OCI-LY7 (cell line): Measurements from ENCODE around the gene DIPK1B. TPM values are rescaled to one million over a fixed set of nuclear protein-coding genes. Genes with fewer than 3 reads are reported as not detected.

Experiments
- BruUV-seq: library from RNA; stranded (reverse); fragments of 400-500 nt; replicated peaks from 2 replicates; lab custom pipeline; 2021; lab: Mats Ljungman, UMichigan
- CTCF ChIA-PET: fragments of 300-600 bp; sonication (Branson Sonifier 250); formaldehyde crosslinking; loops from one replicate; lab custom pipeline; 2022; ENCODE audit warnings: antibody characterized with exemption; ENCODE audit not compliant: unreplicated experiment; lab: Charles Lee
- POLR2A ChIA-PET: fragments of 300-600 bp; sonication (Branson Sonifier 250); formaldehyde crosslinking; loops from one replicate; lab custom pipeline; 2022; ENCODE audit warnings: antibody characterized with exemption; lab: Charles Lee
- DNase-seq: peaks from one replicate; pipeline ENCODE4 v3.0.0-alpha.2; 2015; ENCODE audit warnings: low spot score
- H2AFZ ChIP-seq: fragments of 200-600 bp; sonication (generic), shearing (Covaris generic); 2 replicates; pipeline ENCODE4 v1.6.1; 2014; ENCODE audit warnings: mild to moderate bottlenecking, antibody characterized with exemption, low read length, moderate library complexity
- H3K27ac ChIP-seq: fragments of 200-600 bp; sonication (generic); 2 replicates; pipeline ENCODE4 v1.5.1; 2014; ENCODE audit warnings: mixed run types, low read depth, mild to moderate bottlenecking, moderate library complexity, low read length, inconsistent platforms; ENCODE audit not compliant: poor library complexity, severe bottlenecking
- H3K36me3 ChIP-seq: fragments of 200-600 bp; sonication (generic); 2 replicates; pipeline ENCODE4 v1.6.1; 2014; ENCODE audit warnings: mild to moderate bottlenecking, antibody characterized with exemption, low read length, moderate library complexity, mixed read lengths; ENCODE audit not compliant: insufficient read depth
- H3K4me1 ChIP-seq: fragments of 200-600 bp; sonication (generic); 2 replicates; pipeline ENCODE4 v1.5.1; 2014; ENCODE audit warnings: mild to moderate bottlenecking, low read length; ENCODE audit not compliant: insufficient read depth, poor library complexity, severe bottlenecking
- H3K4me2 ChIP-seq: fragments of 200-600 bp; sonication (generic); 2 replicates; pipeline ENCODE4 v1.6.1; 2014; ENCODE audit warnings: mild to moderate bottlenecking, low read length
- H3K4me3 ChIP-seq: fragments of 200-600 bp; sonication (generic); 2 replicates; pipeline ENCODE4 v1.5.1; 2014; ENCODE audit warnings: mild to moderate bottlenecking, low read depth, low read length; ENCODE audit not compliant: poor library complexity, severe bottlenecking
- H3K79me2 ChIP-seq: fragments of 200-600 bp; sonication (generic); 2 replicates; pipeline ENCODE4 v1.6.1; 2016; ENCODE audit warnings: low read depth, mild to moderate bottlenecking, low read length, moderate library complexity, mixed read lengths; ENCODE audit not compliant: insufficient read depth
- H3K9me2 ChIP-seq: fragments of 200-600 bp; sonication (generic); 2 replicates; pipeline ENCODE4 v1.6.1; 2016; ENCODE audit warnings: mild to moderate bottlenecking, low read length, mixed read lengths; ENCODE audit not compliant: insufficient read depth
- H3K9me3 ChIP-seq: fragments of 200-600 bp; sonication (generic); 2 replicates; pipeline ENCODE4 v1.6.1; 2014; ENCODE audit warnings: mild to moderate bottlenecking, mixed run types, low read length, mixed read lengths
- H4K20me1 ChIP-seq: fragments of 200-600 bp; sonication (generic); 2 replicates; pipeline ENCODE4 v1.6.1; 2014; ENCODE audit warnings: mild to moderate bottlenecking, antibody characterized with exemption, low read length, moderate library complexity, mixed read lengths; ENCODE audit not compliant: insufficient read depth
- CTCF ChIP-seq: fragments of 200-600 bp; sonication (generic); conservative IDR thresholded peaks from 2 replicates; pipeline ENCODE4 v1.5.1; 2014; ENCODE audit warnings: mild to moderate bottlenecking, antibody characterized with exemption, low read length, moderate library complexity, mixed read lengths
- EZH2phosphoT487 ChIP-seq: fragments of 200-600 bp; sonication (generic); IDR thresholded peaks from 2 replicates; pipeline ENCODE4 v1.6.1; 2018; ENCODE audit warnings: low read depth, borderline replicate concordance, mild to moderate bottlenecking, mixed run types, antibody characterized with exemption, low read length, moderate library complexity, mixed read lengths
- intact Hi-C: fragments of 100-400 bp; cut with micrococcal nuclease; formaldehyde crosslinking; loops from one replicate; pipeline ENCODE4 v1.10.0; 2022; ENCODE audit not compliant: unreplicated experiment
- total RNA-seq, 2 experiments: library from RNA; depleted of rRNA in 1 of 2; stranded (reverse); fragments of >200 nt in 1 of 2; shearing (Covaris generic) in 1 of 2; gene quantifications; 2 replicates each; pipeline ENCODE4 v1.2.3, GENCODE V29; 2014 to 2022

Gene DIPK1B
- total RNA-seq, 2 experiments from 2014 or later, result 0.30 to 13.3 TPM

GRCh38 chr9:136756134-136756438, 43.7 kb downstream of the DIPK1B start:
- H3K4me3 ChIP-seq, result no peak overlapping the region
- DNase-seq, result no peak
- no peaks in the 10 kb centered on the region for H3K4me1 ChIP-seq
- intact Hi-C loops, result no loop called here
- no peak overlapping the region for H3K27ac ChIP-seq
- no peaks in the 10 kb centered on the region for H3K9me2 ChIP-seq
- CTCF ChIA-PET, result no interaction called here
- no peak for TF ChIP-seq CTCF
- no peak for TF ChIP-seq EZH2phosphoT487
- no peaks in the 10 kb centered on the region for H4K20me1 ChIP-seq
- POLR2A ChIA-PET, result no interaction called here
- H3K9me3 ChIP-seq, result peaks cover 17% of the 10 kb centered on the region
- H3K79me2 ChIP-seq, result no peaks in the 10 kb centered on the region
- no peak overlapping the region for H3K4me2 ChIP-seq
- no peak overlapping the region for H2AFZ ChIP-seq
- H3K36me3 ChIP-seq, result no peaks in the 10 kb centered on the region
- BruUV-seq, result no TSS peak

- no peak overlapping the region for H3K4me2 ChIP-seq
- no peak overlapping the region for H2AFZ ChIP-seq
- TF ChIP-seq EZH2phosphoT487 (no peak), CTCF (no peak)
- H3K36me3 ChIP-seq, result no peaks in the 10 kb centered on the region
- CTCF ChIA-PET, result no interaction called here
- POLR2A ChIA-PET, result no interaction called here
- no peaks in the 10 kb centered on the region for H3K4me1 ChIP-seq
- H4K20me1 ChIP-seq, result no peaks in the 10 kb centered on the region
- no peak overlapping the region for H3K4me3 ChIP-seq
- no peak overlapping the region for H3K27ac ChIP-seq
- BruUV-seq, result no TSS peak
- no peaks in the 10 kb centered on the region for H3K79me2 ChIP-seq
- H3K9me2 ChIP-seq, result no peaks in the 10 kb centered on the region
- intact Hi-C loops, result no loop called here
- H3K9me3 ChIP-seq, result peaks cover 10% of the 10 kb centered on the region; the same call in 1 of the 2 replicates
- no peak for DNase-seq
Observed at GRCh38 chr9:136756836-136757235, 44.5 kb downstream of the DIPK1B start.

GRCh38 chr9:136757328-136757727, 45.0 kb downstream of the DIPK1B start:
- ChIA-PET CTCF (interaction anchor here (0.6 to 0.7 kb wide), 2 partner anchors 34 to 604 kb away, joined by 3 read pairs; no protein-coding TSS in a partner anchor), POLR2A (no interaction called here)
- Histone ChIP-seq H3K4me1 (no peaks in the 10 kb centered on the region), H3K9me3 (peaks cover 5% of the 10 kb centered on the region; the same call in 1 of the 2 replicates), H3K4me2 (no peak overlapping the region), H3K9me2 (no peaks in the 10 kb centered on the region), H3K36me3 (no peaks in the 10 kb centered on the region), H3K79me2 (no peaks in the 10 kb centered on the region), H4K20me1 (no peaks in the 10 kb centered on the region), H3K27ac (no peak overlapping the region), H2AFZ (no peak overlapping the region), H3K4me3 (no peak overlapping the region)
- BruUV-seq, result no TSS peak
- no peak for DNase-seq
- TF ChIP-seq CTCF (no peak), EZH2phosphoT487 (no peak)
- intact Hi-C loops, result no loop called here
